ENCODE data around the gene KCNG2. TPM values are rescaled to one million over a fixed set of nuclear protein-coding genes. Genes with fewer than 3 reads are reported as not detected.

KCNG2 gene
- total and polyA plus RNA-seq, 2 of the 8 experiments (the other 6 are each of a cell fraction or from before 2014, with no cell fraction given), result 0.19 to 0.74 TPM

- no peak for TF ChIP-seq TCF12 (IDR thresholded peaks at IDR 0.05; ENCODE audit: low read depth, low read length)
- TF ChIP-seq HDAC6 (IDR thresholded peaks at IDR 0.05; ENCODE audit: low read depth, low read length), result no peak
Observed at GRCh38 chr18:79940126-79940813, 142.5 kb downstream of the KCNG2 start (continued).

All from H1 (cell line).